ENCODE measurements around the gene MERTK. TPM values are rescaled to one million over a fixed set of nuclear protein-coding genes. Genes with fewer than 3 reads are reported as not detected.

The MERTK gene
- total and polyA plus RNA-seq, 2 of the 8 experiments (the other 6 are each of a cell fraction or from before 2014, with no cell fraction given) = 6.5 to 7.0 TPM

DNA sequence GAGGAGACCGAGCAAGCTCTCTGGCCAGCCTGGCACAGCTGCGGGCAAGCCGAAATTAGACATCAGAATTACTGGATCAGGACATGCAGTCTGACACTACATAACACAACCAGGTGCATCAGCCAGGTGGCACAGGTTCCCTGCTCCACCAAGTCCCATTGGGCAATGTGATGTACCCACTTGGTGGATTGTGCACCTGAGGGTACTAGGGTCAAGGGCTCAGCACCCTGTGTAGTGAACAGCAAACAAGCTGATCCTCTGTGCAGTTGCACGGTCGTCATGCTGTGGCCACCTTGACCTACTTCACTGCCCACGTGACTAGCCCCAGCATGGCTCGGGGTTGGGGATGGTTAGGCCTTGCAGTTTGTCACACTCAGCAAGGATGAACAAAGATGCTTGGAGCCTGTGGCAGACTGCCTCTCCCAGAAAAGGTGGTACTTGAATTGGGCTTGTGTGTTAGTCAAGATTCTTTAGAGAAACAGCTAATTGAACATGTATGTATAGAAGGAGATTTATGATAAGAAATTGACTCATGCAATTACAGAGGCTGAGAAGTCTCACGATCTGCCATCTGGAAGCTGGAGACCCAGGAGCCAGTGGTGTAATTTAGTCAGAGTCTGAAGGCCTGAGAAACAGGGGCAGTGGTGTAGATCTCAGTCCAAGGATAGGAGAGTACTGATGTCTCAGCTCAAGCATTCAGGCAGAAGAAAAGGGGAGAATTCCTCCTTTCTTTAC is 85.2 kb downstream of the MERTK start (continued):
- TF ChIP-seq, protein P1, sequence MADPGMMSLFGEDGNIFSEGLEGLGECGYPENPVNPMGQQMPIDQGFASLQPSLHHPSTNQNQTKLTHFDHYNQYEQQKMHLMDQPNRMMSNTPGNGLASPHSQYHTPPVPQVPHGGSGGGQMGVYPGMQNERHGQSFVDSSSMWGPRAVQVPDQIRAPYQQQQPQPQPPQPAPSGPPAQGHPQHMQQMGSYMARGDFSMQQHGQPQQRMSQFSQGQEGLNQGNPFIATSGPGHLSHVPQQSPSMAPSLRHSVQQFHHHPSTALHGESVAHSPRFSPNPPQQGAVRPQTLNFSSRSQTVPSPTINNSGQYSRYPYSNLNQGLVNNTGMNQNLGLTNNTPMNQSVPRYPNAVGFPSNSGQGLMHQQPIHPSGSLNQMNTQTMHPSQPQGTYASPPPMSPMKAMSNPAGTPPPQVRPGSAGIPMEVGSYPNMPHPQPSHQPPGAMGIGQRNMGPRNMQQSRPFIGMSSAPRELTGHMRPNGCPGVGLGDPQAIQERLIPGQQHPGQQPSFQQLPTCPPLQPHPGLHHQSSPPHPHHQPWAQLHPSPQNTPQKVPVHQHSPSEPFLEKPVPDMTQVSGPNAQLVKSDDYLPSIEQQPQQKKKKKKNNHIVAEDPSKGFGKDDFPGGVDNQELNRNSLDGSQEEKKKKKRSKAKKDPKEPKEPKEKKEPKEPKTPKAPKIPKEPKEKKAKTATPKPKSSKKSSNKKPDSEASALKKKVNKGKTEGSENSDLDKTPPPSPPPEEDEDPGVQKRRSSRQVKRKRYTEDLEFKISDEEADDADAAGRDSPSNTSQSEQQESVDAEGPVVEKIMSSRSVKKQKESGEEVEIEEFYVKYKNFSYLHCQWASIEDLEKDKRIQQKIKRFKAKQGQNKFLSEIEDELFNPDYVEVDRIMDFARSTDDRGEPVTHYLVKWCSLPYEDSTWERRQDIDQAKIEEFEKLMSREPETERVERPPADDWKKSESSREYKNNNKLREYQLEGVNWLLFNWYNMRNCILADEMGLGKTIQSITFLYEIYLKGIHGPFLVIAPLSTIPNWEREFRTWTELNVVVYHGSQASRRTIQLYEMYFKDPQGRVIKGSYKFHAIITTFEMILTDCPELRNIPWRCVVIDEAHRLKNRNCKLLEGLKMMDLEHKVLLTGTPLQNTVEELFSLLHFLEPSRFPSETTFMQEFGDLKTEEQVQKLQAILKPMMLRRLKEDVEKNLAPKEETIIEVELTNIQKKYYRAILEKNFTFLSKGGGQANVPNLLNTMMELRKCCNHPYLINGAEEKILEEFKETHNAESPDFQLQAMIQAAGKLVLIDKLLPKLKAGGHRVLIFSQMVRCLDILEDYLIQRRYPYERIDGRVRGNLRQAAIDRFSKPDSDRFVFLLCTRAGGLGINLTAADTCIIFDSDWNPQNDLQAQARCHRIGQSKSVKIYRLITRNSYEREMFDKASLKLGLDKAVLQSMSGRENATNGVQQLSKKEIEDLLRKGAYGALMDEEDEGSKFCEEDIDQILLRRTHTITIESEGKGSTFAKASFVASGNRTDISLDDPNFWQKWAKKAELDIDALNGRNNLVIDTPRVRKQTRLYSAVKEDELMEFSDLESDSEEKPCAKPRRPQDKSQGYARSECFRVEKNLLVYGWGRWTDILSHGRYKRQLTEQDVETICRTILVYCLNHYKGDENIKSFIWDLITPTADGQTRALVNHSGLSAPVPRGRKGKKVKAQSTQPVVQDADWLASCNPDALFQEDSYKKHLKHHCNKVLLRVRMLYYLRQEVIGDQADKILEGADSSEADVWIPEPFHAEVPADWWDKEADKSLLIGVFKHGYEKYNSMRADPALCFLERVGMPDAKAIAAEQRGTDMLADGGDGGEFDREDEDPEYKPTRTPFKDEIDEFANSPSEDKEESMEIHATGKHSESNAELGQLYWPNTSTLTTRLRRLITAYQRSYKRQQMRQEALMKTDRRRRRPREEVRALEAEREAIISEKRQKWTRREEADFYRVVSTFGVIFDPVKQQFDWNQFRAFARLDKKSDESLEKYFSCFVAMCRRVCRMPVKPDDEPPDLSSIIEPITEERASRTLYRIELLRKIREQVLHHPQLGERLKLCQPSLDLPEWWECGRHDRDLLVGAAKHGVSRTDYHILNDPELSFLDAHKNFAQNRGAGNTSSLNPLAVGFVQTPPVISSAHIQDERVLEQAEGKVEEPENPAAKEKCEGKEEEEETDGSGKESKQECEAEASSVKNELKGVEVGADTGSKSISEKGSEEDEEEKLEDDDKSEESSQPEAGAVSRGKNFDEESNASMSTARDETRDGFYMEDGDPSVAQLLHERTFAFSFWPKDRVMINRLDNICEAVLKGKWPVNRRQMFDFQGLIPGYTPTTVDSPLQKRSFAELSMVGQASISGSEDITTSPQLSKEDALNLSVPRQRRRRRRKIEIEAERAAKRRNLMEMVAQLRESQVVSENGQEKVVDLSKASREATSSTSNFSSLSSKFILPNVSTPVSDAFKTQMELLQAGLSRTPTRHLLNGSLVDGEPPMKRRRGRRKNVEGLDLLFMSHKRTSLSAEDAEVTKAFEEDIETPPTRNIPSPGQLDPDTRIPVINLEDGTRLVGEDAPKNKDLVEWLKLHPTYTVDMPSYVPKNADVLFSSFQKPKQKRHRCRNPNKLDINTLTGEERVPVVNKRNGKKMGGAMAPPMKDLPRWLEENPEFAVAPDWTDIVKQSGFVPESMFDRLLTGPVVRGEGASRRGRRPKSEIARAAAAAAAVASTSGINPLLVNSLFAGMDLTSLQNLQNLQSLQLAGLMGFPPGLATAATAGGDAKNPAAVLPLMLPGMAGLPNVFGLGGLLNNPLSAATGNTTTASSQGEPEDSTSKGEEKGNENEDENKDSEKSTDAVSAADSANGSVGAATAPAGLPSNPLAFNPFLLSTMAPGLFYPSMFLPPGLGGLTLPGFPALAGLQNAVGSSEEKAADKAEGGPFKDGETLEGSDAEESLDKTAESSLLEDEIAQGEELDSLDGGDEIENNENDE (IDR thresholded peaks at IDR 0.05; ENCODE audit: insufficient replicate concordance, low read length) = no peak
- TF ChIP-seq, protein P2, sequence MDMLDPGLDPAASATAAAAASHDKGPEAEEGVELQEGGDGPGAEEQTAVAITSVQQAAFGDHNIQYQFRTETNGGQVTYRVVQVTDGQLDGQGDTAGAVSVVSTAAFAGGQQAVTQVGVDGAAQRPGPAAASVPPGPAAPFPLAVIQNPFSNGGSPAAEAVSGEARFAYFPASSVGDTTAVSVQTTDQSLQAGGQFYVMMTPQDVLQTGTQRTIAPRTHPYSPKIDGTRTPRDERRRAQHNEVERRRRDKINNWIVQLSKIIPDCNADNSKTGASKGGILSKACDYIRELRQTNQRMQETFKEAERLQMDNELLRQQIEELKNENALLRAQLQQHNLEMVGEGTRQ (IDR thresholded peaks at IDR 0.05; ENCODE audit: low read length) = no peak
- TF ChIP-seq TBP (IDR thresholded peaks at IDR 0.05; ENCODE audit: low read depth, low read length) (no peak), CTBP2 (IDR thresholded peaks at IDR 0.05; ENCODE audit: borderline replicate concordance, insufficient read depth, insufficient read length, low read length) (no peak), TCF12 (IDR thresholded peaks at IDR 0.05; ENCODE audit: low read depth, low read length) (no peak), BCL11A (IDR thresholded peaks at IDR 0.05; ENCODE audit: low read depth in 2 of 2, low read length in 2 of 2) (no peak), HDAC2 (IDR thresholded peaks at IDR 0.05; ENCODE audit: borderline replicate concordance in 1 of 2, low read depth in 2 of 2, low read length in 2 of 2) (no peak), TAF1 (IDR thresholded peaks at IDR 0.05; ENCODE audit: low read depth, low read length) (no peak), NRF1 (IDR thresholded peaks at IDR 0.05; ENCODE audit: low read depth, low read length) (no peak)

All from H1 (cell line).